ENCODE data around the gene NBEA.
A peak's percentile ranks its signal among the peaks of the same experiment; 100 is the strongest.

The NBEA gene

GRCh38 chr13:35127466-35127865 is 185.4 kb downstream of the NBEA start:
- H3K9me3 ChIP-seq (replicated peaks in 1 of 11): no peaks in the 10 kb centered on the region
- TF ChIP-seq Cebpa-rat (IDR thresholded peaks at IDR 0.05): no peak
- H3K27ac ChIP-seq: no peak overlapping the region
- H4K20me1 ChIP-seq: no peaks in the 10 kb centered on the region
- H3K4me2 ChIP-seq: no peak overlapping the region
- H3K4me1 ChIP-seq: peaks cover 0 to 11% (median 0%) of the 10 kb centered on the region in 10 experiments; a peak in 4 of 20 replicates
- no peaks in the 10 kb centered on the region for H3K36me3 ChIP-seq
- no peak overlapping the region for H3K4me3 ChIP-seq
- no peak overlapping the region for H3K9ac ChIP-seq
- no peaks in the 10 kb centered on the region for H3K27me3 ChIP-seq

GRCh38 chr13:35129500-35129899 is 187.4 kb downstream of the NBEA start:
- no peak for TF ChIP-seq Cebpa-rat (IDR thresholded peaks at IDR 0.05)
- H3K27me3 ChIP-seq: no peaks in the 10 kb centered on the region
- H3K4me2 ChIP-seq: peak overlapping the region in 2 of 11 experiments; percentile 35 to 43; a peak in 3 of 22 replicates
- H3K9ac ChIP-seq: no peak overlapping the region
- H3K27ac ChIP-seq: no peak overlapping the region
- H3K36me3 ChIP-seq: no peaks in the 10 kb centered on the region
- H3K4me1 ChIP-seq: peaks cover 0 to 11% (median 0%) of the 10 kb centered on the region in 10 experiments; a peak in 4 of 20 replicates
- H3K4me3 ChIP-seq: no peak overlapping the region
- no peaks in the 10 kb centered on the region for H3K9me3 ChIP-seq (replicated peaks in 1 of 11)
- H4K20me1 ChIP-seq: no peaks in the 10 kb centered on the region

GRCh38 chr13:35131471-35131870 is 189.4 kb downstream of the NBEA start:
- H4K20me1 ChIP-seq: no peaks in the 10 kb centered on the region
- no peak overlapping the region for H3K4me2 ChIP-seq
- H3K27ac ChIP-seq: no peak overlapping the region
- peaks cover 0 to 11% (median 0%) of the 10 kb centered on the region in 10 experiments; a peak in 4 of 20 replicates for H3K4me1 ChIP-seq
- H3K9ac ChIP-seq: no peak overlapping the region
- no peaks in the 10 kb centered on the region for H3K36me3 ChIP-seq
- H3K27me3 ChIP-seq: no peaks in the 10 kb centered on the region
- no peak overlapping the region for H3K4me3 ChIP-seq
- H3K9me3 ChIP-seq (replicated peaks in 1 of 11): no peaks in the 10 kb centered on the region
- TF ChIP-seq Cebpa-rat (IDR thresholded peaks at IDR 0.05): no peak

DNA sequence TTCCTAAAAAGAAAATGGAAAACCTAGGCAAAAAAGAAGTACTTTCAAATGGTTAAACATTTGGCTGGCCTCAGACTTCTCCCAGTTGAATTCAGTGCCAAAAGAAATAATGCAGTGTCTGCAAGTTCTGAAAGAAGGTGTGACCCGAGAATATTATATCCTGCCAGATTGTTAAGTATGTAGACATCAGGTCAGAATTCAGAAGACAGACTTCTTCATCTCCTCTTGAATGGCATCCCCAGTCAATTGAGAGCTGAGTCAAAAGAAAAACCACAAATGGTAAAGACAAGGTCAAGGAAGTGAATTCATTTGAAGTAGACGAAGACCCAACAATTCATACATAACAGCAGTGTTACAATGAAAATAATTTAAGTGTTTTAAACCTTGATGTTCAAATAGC is 194.5 kb downstream of the NBEA start:
- peak overlapping the region in 1 of 11 experiments; percentile 27; a peak in 1 of 22 replicates for H3K4me2 ChIP-seq
- no peak overlapping the region for H3K4me3 ChIP-seq
- no peak overlapping the region for H3K27ac ChIP-seq
- H3K9ac ChIP-seq: no peak overlapping the region
- peaks cover 0 to 34% (median 18%) of the 10 kb centered on the region in 10 experiments; a peak in 13 of 20 replicates for H3K4me1 ChIP-seq
- no peak for TF ChIP-seq Cebpa-rat (IDR thresholded peaks at IDR 0.05)
- H3K27me3 ChIP-seq: no peaks in the 10 kb centered on the region
- H3K36me3 ChIP-seq: no peaks in the 10 kb centered on the region
- H3K9me3 ChIP-seq (replicated peaks in 1 of 11): no peaks in the 10 kb centered on the region
- H4K20me1 ChIP-seq: no peaks in the 10 kb centered on the region

- 0 out of 22 replicates have a peak overlapping the region, but pooled peaks of 1 of the 11 experiments have one; percentile 20 for H3K9ac ChIP-seq
- no peaks in the 10 kb centered on the region for H3K27me3 ChIP-seq
- no peaks in the 10 kb centered on the region for H3K36me3 ChIP-seq
- no peaks in the 10 kb centered on the region for H4K20me1 ChIP-seq
- H3K27ac ChIP-seq: peak overlapping the region in 5 of 11 experiments; percentile 6 to 72 (median 60); a peak in 8 of 22 replicates
- H3K4me1 ChIP-seq: peaks cover 7 to 61% (median 32%) of the 10 kb centered on the region in 10 experiments
- H3K9me3 ChIP-seq (replicated peaks in 1 of 11): no peaks in the 10 kb centered on the region
- H3K4me2 ChIP-seq: peak overlapping the region in 7 of 11 experiments; percentile 42 to 80 (median 75); a peak in 14 of 22 replicates
- H3K4me3 ChIP-seq: peak overlapping the region in 1 of 10 experiments; percentile 17; a peak in 1 of 20 replicates
- TF ChIP-seq Cebpa-rat (IDR thresholded peaks at IDR 0.05): no peak
These were observed 197.5 kb downstream of the NBEA start for GRCh38 chr13:35139591-35139990.

DNA sequence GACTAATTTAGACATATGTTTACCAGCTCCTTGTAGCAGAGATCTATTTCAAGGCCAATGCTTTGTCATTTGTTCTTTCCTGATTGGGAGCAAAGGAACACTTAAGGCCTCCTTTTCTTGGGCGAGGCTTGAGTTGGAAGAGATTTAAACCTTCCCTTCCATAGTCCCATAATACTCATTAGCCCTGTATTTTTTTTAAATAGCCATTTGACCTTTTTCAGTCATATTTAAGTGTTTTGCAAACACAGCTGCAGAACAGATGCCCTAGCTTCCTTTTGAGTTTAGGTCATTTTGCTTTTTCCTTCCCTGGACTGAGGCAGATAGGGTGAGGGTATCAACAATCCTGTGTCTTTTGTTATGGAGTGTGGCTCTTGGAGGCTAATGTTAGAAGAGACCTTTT is 198.3 kb downstream of the NBEA start:
- H3K27ac ChIP-seq: peak overlapping the region in 3 of 11 experiments; percentile 23 to 72 (median 70); a peak in 8 of 22 replicates
- H3K36me3 ChIP-seq: no peaks in the 10 kb centered on the region
- H3K4me2 ChIP-seq: peak overlapping the region in 7 of 11 experiments; percentile 42 to 80 (median 75); a peak in 13 of 22 replicates
- no peaks in the 10 kb centered on the region for H3K9me3 ChIP-seq (replicated peaks in 1 of 11)
- no peaks in the 10 kb centered on the region for H3K27me3 ChIP-seq
- H4K20me1 ChIP-seq: no peaks in the 10 kb centered on the region
- peaks cover 8 to 69% (median 39%) of the 10 kb centered on the region in 10 experiments for H3K4me1 ChIP-seq
- TF ChIP-seq Cebpa-rat (IDR thresholded peaks at IDR 0.05): no peak
- H3K9ac ChIP-seq: no peak overlapping the region; a peak in 1 of 22 replicates
- no peak overlapping the region; a peak in 1 of 20 replicates for H3K4me3 ChIP-seq

GRCh38 chr13:35140831-35141230 is 198.8 kb downstream of the NBEA start:
- Histone ChIP-seq H3K4me3 (no peak overlapping the region), H3K27ac (peak overlapping the region in 1 of 11 experiments; percentile 72; a peak in 2 of 22 replicates), H3K9ac (no peak overlapping the region), H3K36me3 (no peaks in the 10 kb centered on the region), H3K4me2 (peak overlapping the region in 5 of 11 experiments; percentile 74 to 80 (median 76); a peak in 8 of 22 replicates), H3K27me3 (no peaks in the 10 kb centered on the region), H3K4me1 (peaks cover 8 to 74% (median 39%) of the 10 kb centered on the region in 10 experiments), H3K9me3 (replicated peaks in 1 of 11) (no peaks in the 10 kb centered on the region), H4K20me1 (no peaks in the 10 kb centered on the region)
- TF ChIP-seq Cebpa-rat (IDR thresholded peaks at IDR 0.05): no peak

DNA sequence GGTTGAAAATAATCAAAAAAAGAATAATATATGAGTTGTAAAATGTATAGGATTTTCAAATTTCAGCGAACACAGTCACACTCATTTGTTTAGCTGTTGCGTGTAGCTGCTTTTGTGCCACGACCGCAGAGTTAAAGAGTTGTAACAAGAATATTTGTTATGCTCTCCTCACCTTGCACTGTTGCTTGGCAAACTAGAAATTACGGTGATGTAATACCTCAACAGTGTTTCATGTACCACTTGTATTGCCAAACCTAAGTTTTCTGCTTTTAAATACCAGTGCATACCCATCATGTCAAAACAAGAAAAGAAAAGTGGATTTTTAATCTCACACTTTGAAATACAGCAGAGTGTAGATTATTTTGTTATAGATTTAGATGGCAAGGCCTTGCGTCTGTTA is 201.1 kb downstream of the NBEA start:
- peak overlapping the region in 4 of 11 experiments; percentile 1 to 81 (median 75); a peak in 8 of 22 replicates for H3K4me2 ChIP-seq
- no peaks in the 10 kb centered on the region for H3K36me3 ChIP-seq
- no peak overlapping the region for H3K27ac ChIP-seq
- H3K9ac ChIP-seq: no peak overlapping the region
- peaks cover 8 to 75% (median 39%) of the 10 kb centered on the region in 10 experiments for H3K4me1 ChIP-seq
- no peaks in the 10 kb centered on the region for H3K9me3 ChIP-seq (replicated peaks in 1 of 11)
- H3K4me3 ChIP-seq: no peak overlapping the region
- no peak for TF ChIP-seq Cebpa-rat (IDR thresholded peaks at IDR 0.05)
- H4K20me1 ChIP-seq: no peaks in the 10 kb centered on the region
- no peaks in the 10 kb centered on the region for H3K27me3 ChIP-seq

GRCh38 chr13:35144166-35144890 is 202.3 kb downstream of the NBEA start:
- Histone ChIP-seq H3K4me2 (peak overlapping the region; percentile 27 to 87 (median 72)), H3K4me1 (peaks cover 8 to 64% (median 36%) of the 10 kb centered on the region in 10 experiments)
- TF ChIP-seq Cebpa-rat (IDR thresholded peaks at IDR 0.05): no peak

More at GRCh38 chr13:35144166-35144890, 202.3 kb downstream of the NBEA start:
- peak overlapping the region in 1 of 11 experiments; percentile 26; a peak in 3 of 22 replicates for H3K9ac ChIP-seq
- no peaks in the 10 kb centered on the region for H3K9me3 ChIP-seq (replicated peaks in 1 of 11)
- no peaks in the 10 kb centered on the region for H4K20me1 ChIP-seq
- peak overlapping the region in 1 of 10 experiments; percentile 3; a peak in 2 of 20 replicates for H3K4me3 ChIP-seq
- no peaks in the 10 kb centered on the region for H3K36me3 ChIP-seq
- H3K27me3 ChIP-seq: no peaks in the 10 kb centered on the region
- peak overlapping the region in 8 of 11 experiments; percentile 17 to 61 (median 53); a peak in 13 of 22 replicates for H3K27ac ChIP-seq
